Suprapubic skin (tissue), 3 donors: ENCODE results near the gene PRKN.

ENCODE experiments used
- POLR2AphosphoS5 ChIP-seq, 3 donors: sonication (generic); formaldehyde crosslinking; IDR thresholded peaks; one replicate each; pipeline ENCODE4 v1.6.1; 2017; ENCODE audit warnings: antibody characterized with exemption in 3 of 3
- TF ChIP-seq, protein P1 (sequence below), 2 donors: fragments of 200-600 bp in 1 of 2; fragments of 450-650 bp in 1 of 2; sonication (generic) in 1 of 2; IDR thresholded peaks; one replicate each; pipeline ENCODE4 v1.5.1; 2016 to 2019; ENCODE audit warnings: antibody characterized with exemption in 2 of 2, mild to moderate bottlenecking in 1 of 2, moderate library complexity in 1 of 2

DNA sequence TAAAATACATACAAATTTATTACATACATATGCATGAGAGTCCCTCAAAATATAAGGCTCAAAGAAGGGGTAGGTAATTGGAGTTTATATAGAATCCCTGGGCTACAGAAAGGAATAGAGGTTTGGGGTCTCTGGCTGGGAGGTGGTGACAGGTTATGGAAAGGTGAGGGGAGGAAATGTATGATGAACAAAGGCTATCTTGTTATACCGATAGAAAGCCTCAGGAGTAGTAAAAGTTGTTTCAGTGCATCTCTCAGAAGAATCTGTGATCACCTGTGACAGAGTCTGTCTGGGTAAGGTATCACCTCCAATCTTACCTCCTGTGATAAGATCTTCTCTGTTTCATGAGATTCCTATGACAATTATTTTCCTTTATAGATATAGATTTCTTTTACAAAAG lies 1200.8 kb downstream of the PRKN start:
- TF ChIP-seq, protein P1, sequence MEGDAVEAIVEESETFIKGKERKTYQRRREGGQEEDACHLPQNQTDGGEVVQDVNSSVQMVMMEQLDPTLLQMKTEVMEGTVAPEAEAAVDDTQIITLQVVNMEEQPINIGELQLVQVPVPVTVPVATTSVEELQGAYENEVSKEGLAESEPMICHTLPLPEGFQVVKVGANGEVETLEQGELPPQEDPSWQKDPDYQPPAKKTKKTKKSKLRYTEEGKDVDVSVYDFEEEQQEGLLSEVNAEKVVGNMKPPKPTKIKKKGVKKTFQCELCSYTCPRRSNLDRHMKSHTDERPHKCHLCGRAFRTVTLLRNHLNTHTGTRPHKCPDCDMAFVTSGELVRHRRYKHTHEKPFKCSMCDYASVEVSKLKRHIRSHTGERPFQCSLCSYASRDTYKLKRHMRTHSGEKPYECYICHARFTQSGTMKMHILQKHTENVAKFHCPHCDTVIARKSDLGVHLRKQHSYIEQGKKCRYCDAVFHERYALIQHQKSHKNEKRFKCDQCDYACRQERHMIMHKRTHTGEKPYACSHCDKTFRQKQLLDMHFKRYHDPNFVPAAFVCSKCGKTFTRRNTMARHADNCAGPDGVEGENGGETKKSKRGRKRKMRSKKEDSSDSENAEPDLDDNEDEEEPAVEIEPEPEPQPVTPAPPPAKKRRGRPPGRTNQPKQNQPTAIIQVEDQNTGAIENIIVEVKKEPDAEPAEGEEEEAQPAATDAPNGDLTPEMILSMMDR (IDR thresholded peaks at IDR 0.05), result no peak
- TF ChIP-seq POLR2AphosphoS5 (IDR thresholded peaks at IDR 0.05), result no peak
